K562 (cell line): Measurements from ENCODE around the gene CAPN13. TPM values are rescaled to one million over a fixed set of nuclear protein-coding genes. Genes with fewer than 3 reads are reported as not detected.

Experiments used
- ATAC-seq: fragments of 200-7000 bp; cut with Tn5 transposase; 3 replicates; pipeline ENCODE4 v1.9.1; 2020; ENCODE audit warnings: moderate library complexity
- BruUV-seq: library from RNA; stranded (reverse); fragments of 400-500 nt; replicated peaks from 2 replicates; lab custom pipeline; 2021; lab: Mats Ljungman, UMichigan
- CTCF ChIA-PET: fragments of 300-600 bp; formaldehyde crosslinking; extraction: SDS; loops from one replicate; lab custom pipeline; 2021; ENCODE audit warnings: low intra/inter-chr PET ratio; lab: Yijun Ruan, JAX
- POLR2A ChIA-PET: fragments of 300-600, 350-650 bp; sonication (Branson Sonifier 250); formaldehyde crosslinking; extraction: SDS; loops from one replicate; lab custom pipeline; 2021; ENCODE audit warnings: antibody characterized with exemption, inconsistent platforms; lab: Yijun Ruan, JAX
- DNase-seq, 4 experiments: peaks; one replicate each; pipeline versions ENCODE4 v3.0.0 to v3.0.0-alpha.2; 2011 to 2018; ENCODE audit warnings: low spot score in 3 of 4, mixed read lengths in 3 of 4; ENCODE audit errors: extremely low read depth in 1 of 4
- FAIRE-seq: peaks from 2 replicates; lab custom pipeline; 2011; peaks lifted over from hg19 to GRCh38; lab: Jason Lieb, UNC
- H2AFZ ChIP-seq: 2 replicates; pipeline ENCODE4 v1.6.0; 2011; ENCODE audit warnings: low read depth, low read length, control low read depth, inconsistent platforms
- H3K27ac ChIP-seq: fragments of 200-600 bp; 3 replicates; pipeline ENCODE4 v1.8.0; 2011; ENCODE audit warnings: low read depth, mild to moderate bottlenecking, control low read depth, inconsistent platforms, low read length, moderate library complexity, mixed read lengths; ENCODE audit errors: extremely low read depth
- H3K27me3 ChIP-seq, 2 experiments: fragments of 300-600 bp in 1 of 2; 2 replicates in 1 of 2; 3 replicates in 1 of 2; pipeline versions ENCODE4 v1.6.0 to v1.8.0; 2011; ENCODE audit warnings: inconsistent platforms in 2 of 2, low read length in 2 of 2, mild to moderate bottlenecking in 1 of 2, mixed read lengths in 1 of 2, moderate library complexity in 1 of 2; ENCODE audit not compliant: control insufficient read depth in 2 of 2, insufficient read depth in 2 of 2
- H3K36me3 ChIP-seq: fragments of 300-600 bp; 3 replicates; pipeline ENCODE4 v1.8.0; 2011; ENCODE audit warnings: mild to moderate bottlenecking, low read length, inconsistent platforms; ENCODE audit not compliant: control insufficient read depth, insufficient read depth
- H3K4me1 ChIP-seq, 2 experiments: fragments of 200-600 bp in 1 of 2; replicated peaks in 1 of 2; 2 replicates in 1 of 2; 3 replicates in 1 of 2; pipeline versions ENCODE4 v1.5.1 to v1.8.0; 2011; ENCODE audit warnings: inconsistent platforms in 2 of 2, low read length in 2 of 2, mild to moderate bottlenecking in 1 of 2, mixed read lengths in 1 of 2, moderate library complexity in 1 of 2; ENCODE audit not compliant: control insufficient read depth in 2 of 2, insufficient read depth in 2 of 2
- H3K4me2 ChIP-seq: 2 replicates; pipeline ENCODE4 v1.6.1; 2011; ENCODE audit warnings: low read length, control low read depth, inconsistent platforms, mixed read lengths; ENCODE audit not compliant: insufficient read depth
- H3K4me3 ChIP-seq: fragments of 200-600 bp; sonication (generic), shearing (Covaris generic); 2 replicates; pipeline ENCODE4 v1.5.1; 2016; ENCODE audit warnings: control low read depth, inconsistent platforms
- H3K79me2 ChIP-seq: fragments of 200-600 bp; 3 replicates; pipeline ENCODE4 v1.8.0; 2011; ENCODE audit warnings: low read length, inconsistent platforms; ENCODE audit not compliant: control insufficient read depth, insufficient read depth
- H3K9ac ChIP-seq, 2 experiments: 2 replicates each; pipeline versions ENCODE4 v1.6.0 to v1.6.1; 2011; ENCODE audit warnings: low read depth in 2 of 2, low read length in 2 of 2, control low read depth in 1 of 2, inconsistent platforms in 1 of 2, mild to moderate bottlenecking in 1 of 2, mixed read lengths in 1 of 2; ENCODE audit not compliant: insufficient read depth in 1 of 2
- H3K9me1 ChIP-seq: one replicate; pipeline ENCODE4 v1.6.0; 2011; ENCODE audit warnings: inconsistent platforms, mild to moderate bottlenecking, low read length, moderate library complexity; ENCODE audit not compliant: control insufficient read depth, insufficient read depth
- H3K9me3 ChIP-seq: replicated peaks from 2 replicates; pipeline ENCODE4 v1.5.1; 2011; ENCODE audit warnings: low read depth, low read length, inconsistent platforms; ENCODE audit not compliant: control insufficient read depth, insufficient read depth
- H4K20me1 ChIP-seq: replicated peaks from 2 replicates; pipeline ENCODE4 v1.6.1; 2011; ENCODE audit warnings: low read length, inconsistent platforms, mixed read lengths; ENCODE audit not compliant: control insufficient read depth, insufficient read depth
- CHCHD3 ChIP-seq: fragments of 250-450 bp; sonication (Bioruptor Pico); IDR thresholded peaks from 2 replicates; pipeline ENCODE4 v2.1.2; 2022; ENCODE audit warnings: mild to moderate bottlenecking
- CTCFL ChIP-seq: IDR thresholded peaks from 2 replicates; pipeline ENCODE4 v1.6.1; 2011; ENCODE audit warnings: borderline replicate concordance, low read depth, mild to moderate bottlenecking, moderate library complexity, low read length; ENCODE audit not compliant: insufficient read depth, poor library complexity, severe bottlenecking
- ESRRA ChIP-seq: fragments of 450-650 bp; IDR thresholded peaks from 2 replicates; pipeline ENCODE4 v1.6.1; 2014; ENCODE audit warnings: low read depth, mild to moderate bottlenecking, moderate library complexity, borderline replicate concordance
- IRF1 ChIP-seq: sonication (generic); formaldehyde crosslinking; IDR thresholded peaks from 2 replicates; pipeline ENCODE4 v1.8.0; 2022; ENCODE audit warnings: missing genetic modification reagents, mild to moderate bottlenecking, borderline replicate concordance
- MIER1 ChIP-seq: fragments of 450-650 bp; IDR thresholded peaks from 2 replicates; pipeline ENCODE4 v1.6.1; 2016; ENCODE audit warnings: antibody characterized with exemption, mild to moderate bottlenecking, low read depth
- PHB2 ChIP-seq: fragments of 450-650 bp; IDR thresholded peaks from 2 replicates; pipeline ENCODE4 v1.6.1; 2017; ENCODE audit warnings: low read depth
- POLR2B ChIP-seq: fragments of 450-650 bp; IDR thresholded peaks from 2 replicates; pipeline ENCODE4 v1.6.1; 2018; ENCODE audit warnings: low read depth; ENCODE audit not compliant: partially characterized antibody
- POLR2G ChIP-seq: fragments of 200-400 bp; formaldehyde crosslinking; IDR thresholded peaks from 2 replicates; pipeline ENCODE4 v1.6.1; 2017; ENCODE audit warnings: low read depth, mild to moderate bottlenecking, antibody characterized with exemption, low read length, moderate library complexity
- RHOXF2B ChIP-seq: fragments of 250-450 bp; sonication (Bioruptor Pico); conservative IDR thresholded peaks from 2 replicates; pipeline ENCODE4 v1.5.1; 2021
- RUNX1 ChIP-seq: sonication (generic); IDR thresholded peaks from 2 replicates; pipeline ENCODE4 v1.6.1; 2016; ENCODE audit warnings: antibody characterized with exemption, low read depth
- TCF15 ChIP-seq: fragments of 250-450 bp; sonication (Bioruptor Pico); IDR thresholded peaks from 2 replicates; pipeline ENCODE4 v1.8.0; 2022; ENCODE audit warnings: moderate library complexity, mild to moderate bottlenecking, inconsistent platforms
- TEAD4 ChIP-seq, 2 experiments: sonication (generic) in 1 of 2; formaldehyde crosslinking in 1 of 2; IDR thresholded peaks; 2 replicates each; pipeline versions ENCODE4 v1.6.1 to v1.8.0; 2012 to 2022; ENCODE audit warnings: borderline replicate concordance in 1 of 2, inconsistent platforms in 1 of 2, low read length in 1 of 2, mild to moderate bottlenecking in 1 of 2, missing genetic modification reagents in 1 of 2
- U2AF1 ChIP-seq: fragments of 200-400 bp; formaldehyde crosslinking; optimal IDR thresholded peaks from 2 replicates; pipeline ENCODE3; 2017; ENCODE audit warnings: mild to moderate bottlenecking, low read depth, low read length, moderate library complexity
- ZNF398 ChIP-seq: fragments of 250-450 bp; sonication (Bioruptor Pico); IDR thresholded peaks from 2 replicates; pipeline ENCODE4 v1.8.0; 2021; ENCODE audit warnings: moderate library complexity, mild to moderate bottlenecking, inconsistent platforms
- ZNF655 ChIP-seq: fragments of 250-450 bp; sonication (Bioruptor Pico); IDR thresholded peaks from 2 replicates; pipeline ENCODE4 v1.5.0; 2021
- WGBS: fragments of 100-300 bp; shearing (Covaris generic); methylation state at CpG from one replicate; pipeline ENCODE4 v1.1.6; 2016; ENCODE audit warnings: low coverage, mixed read lengths; ENCODE audit not compliant: insufficient coverage; ENCODE audit errors: missing lambda C conversion rate; 5-methylcytosine and 5-hydroxymethylcytosine counted together
- in situ Hi-C: fragments of 300-500 bp; cut with MboI; formaldehyde crosslinking; loops from 4 replicates; pipeline ENCODE4 v1.15.0; 2018; ENCODE audit warnings: inconsistent platforms, mixed read lengths
- intact Hi-C: fragments of 100-400 bp; cut with micrococcal nuclease; formaldehyde crosslinking; loops from 2 replicates; pipeline ENCODE4 v1.14.2; 2022
- polyA plus RNA-seq, 8 experiments: library from polyadenylated mRNA; depleted of rRNA in 4 of 8; stranded (reverse) in 5 of 8; unstranded in 3 of 8; fragments of >200 nt; fragmentation: Nextera tagmentation in 2 of 8; fragmentation: Illumina TruSeq in 1 of 8; extraction: Ambion mirVana in 2 of 8; extraction: Trizol in 1 of 8; gene quantifications; 2 replicates each; pipeline versions ENCODE4 v1.2.1 to v1.2.3, GENCODE V29; 2011 to 2014; ENCODE audit warnings: inconsistent platforms in 1 of 8, missing spikeins in 1 of 8
- total RNA-seq, 7 experiments: library from RNA; depleted of rRNA in 6 of 7; stranded (reverse); fragments of >200 nt in 6 of 7; fragmentation: Illumina TruSeq in 2 of 7; extraction: Trizol in 2 of 7; gene quantifications; 2 replicates each; pipeline versions ENCODE4 v1.2.1 to v1.2.3, GENCODE V29; 2011 to 2021; ENCODE audit warnings: low replicate concordance in 1 of 7

CAPN13 gene
- total and polyA plus RNA-seq, 9 of the 15 experiments (the other 6 are each of a cell fraction or from before 2014, with no cell fraction given): not detected

- H3K9me3 ChIP-seq: no peaks in the 10 kb centered on the region
- H3K9me1 ChIP-seq: no peaks in the 10 kb centered on the region
- in situ Hi-C loops: no loop called here
- WGBS: 0% methylated on average over 4 of the region's 4 CpGs
- H4K20me1 ChIP-seq: no peaks in the 10 kb centered on the region
- H3K4me2 ChIP-seq: no peak overlapping the region
- no peaks in the 10 kb centered on the region for H3K36me3 ChIP-seq
- no peak for ATAC-seq
- TF ChIP-seq ZNF655 (CRISPR knock-in tag): no peak
- TF ChIP-seq TCF15 (CRISPR knock-in tag): no peak
- TF ChIP-seq RHOXF2B: no peak
- TF ChIP-seq PHB2: no peak
- TF ChIP-seq MIER1: no peak
- TF ChIP-seq CHCHD3 (CRISPR knock-in tag): no peak
- no peak for TF ChIP-seq CTCFL
- no peak for TF ChIP-seq POLR2B
- TF ChIP-seq ZNF398 (CRISPR knock-in tag): no peak
- no peak for TF ChIP-seq ESRRA
- TF ChIP-seq IRF1 (CRISPR knock-in tag): no peak
- no peak for TF ChIP-seq U2AF1
- TF ChIP-seq TEAD4 (IDR thresholded peaks at IDR 0.05; ENCODE audit: low read length): no peak
- TF ChIP-seq TEAD4 (CRISPR knock-in tag; IDR thresholded peaks at IDR 0.05; ENCODE audit: borderline replicate concordance): no peak
- TF ChIP-seq POLR2G: no peak
- TF ChIP-seq RUNX1: no peak
- TF ChIP-seq, all 486 proteins: peak for 0
- DNase-seq (no peak), FAIRE-seq (no peak)
- Histone ChIP-seq H3K9ac (no peak overlapping the region), H3K79me2 (no peaks in the 10 kb centered on the region), H3K27me3 (peaks cover 0 to 12% of the 10 kb centered on the region in 2 experiments; a peak in 2 of 5 replicates), H3K4me3 (no peak overlapping the region), H2AFZ (no peak overlapping the region), H3K4me1 (no peaks in the 10 kb centered on the region), H3K27ac (no peak overlapping the region)
- POLR2A ChIA-PET: no interaction called here
- intact Hi-C loops: no loop called here
- CTCF ChIA-PET: no interaction called here
- BruUV-seq: no TSS peak
These were observed 2.7 kb upstream of the CAPN13 start for GRCh38 chr2:30809938-30810337.
